Fibroblast of lung (primary cell): ENCODE data around the gene GBF1. TPM values are rescaled to one million over a fixed set of nuclear protein-coding genes. Genes with fewer than 3 reads are reported as not detected.

Source experiments
- DNase-seq, 2 donors: peaks; one replicate each; pipeline versions ENCODE4 v3.0.0 to v3.0.0-alpha.2; 2010; ENCODE audit warnings: low read depth in 2 of 2
- H2AFZ ChIP-seq: 2 replicates; pipeline ENCODE4 v1.5.1; 2012; ENCODE audit warnings: low read length, control low read depth, inconsistent platforms
- H3K27ac ChIP-seq: 2 replicates; pipeline ENCODE4 v1.5.1; 2011; ENCODE audit warnings: low read length, control low read depth; ENCODE audit not compliant: insufficient read depth
- H3K27me3 ChIP-seq: 2 replicates; pipeline ENCODE4 v1.5.1; 2011; ENCODE audit warnings: mild to moderate bottlenecking, low read length; ENCODE audit not compliant: control insufficient read depth, insufficient read depth
- H3K36me3 ChIP-seq: 2 replicates; pipeline ENCODE4 v1.5.1; 2011; ENCODE audit warnings: low read length; ENCODE audit not compliant: control insufficient read depth, insufficient read depth
- H3K4me1 ChIP-seq: 2 replicates; pipeline ENCODE4 v1.5.1; 2011; ENCODE audit warnings: low read length; ENCODE audit not compliant: control insufficient read depth, insufficient read depth; ENCODE audit errors: extremely low read depth
- H3K4me2 ChIP-seq: 2 replicates; pipeline ENCODE4 v1.5.1; 2011; ENCODE audit warnings: low read length, control low read depth; ENCODE audit not compliant: insufficient read depth; ENCODE audit errors: extremely low read depth
- H3K4me3 ChIP-seq, 4 experiments: fragments of 200-600 bp in 1 of 4; sonication (generic) in 1 of 4; replicated peaks in 1 of 4; 2 replicates each; pipeline ENCODE4 v1.5.1; 2011 to 2016; ENCODE audit warnings: low read length in 4 of 4, low read depth in 3 of 4, mild to moderate bottlenecking in 3 of 4, control low read depth in 2 of 4, inconsistent platforms in 1 of 4, mixed read lengths in 1 of 4; ENCODE audit not compliant: insufficient read depth in 1 of 4; ENCODE audit errors: control extremely low read depth in 1 of 4
- H3K79me2 ChIP-seq: 2 replicates; pipeline ENCODE4 v1.5.1; 2012; ENCODE audit warnings: mild to moderate bottlenecking, low read length, inconsistent platforms; ENCODE audit not compliant: control insufficient read depth, insufficient read depth
- H3K9ac ChIP-seq: 2 replicates; pipeline ENCODE4 v1.5.1; 2011; ENCODE audit warnings: mild to moderate bottlenecking, low read length, control low read depth; ENCODE audit not compliant: insufficient read depth
- H3K9me3 ChIP-seq: 2 replicates; pipeline ENCODE4 v1.5.1; 2012; ENCODE audit warnings: low read depth, low read length; ENCODE audit not compliant: control insufficient read depth, insufficient read depth
- H4K20me1 ChIP-seq: 2 replicates; pipeline ENCODE4 v1.5.1; 2011; ENCODE audit warnings: low read length; ENCODE audit not compliant: control insufficient read depth, insufficient read depth; ENCODE audit errors: extremely low read depth
- EZH2 ChIP-seq: IDR thresholded peaks from 2 replicates; pipeline ENCODE4 v1.5.1; 2012; ENCODE audit warnings: low read length, control low read depth, mild to moderate bottlenecking; ENCODE audit errors: missing control alignments
- polyA plus RNA-seq, 2 donors: library from polyadenylated mRNA; depleted of rRNA in 1 of 2; stranded (reverse) in 1 of 2; unstranded in 1 of 2; fragments of >200 nt; gene quantifications; 2 replicates each; pipeline ENCODE4 v1.2.1, GENCODE V29; 2011 to 2012; ENCODE audit warnings: missing spikeins in 1 of 2
- total RNA-seq: library from RNA; depleted of rRNA; stranded (reverse); fragments of >200 nt; gene quantifications from 2 replicates; pipeline ENCODE4 v1.2.1, GENCODE V29; 2014
- TF ChIP-seq, protein P1 (sequence below), 2 donors: IDR thresholded peaks in 1 of 2; conservative IDR thresholded peaks in 1 of 2; 1 replicate in 1 of 2; 2 replicates in 1 of 2; pipeline ENCODE4 v1.5.1; 2011 to 2012; ENCODE audit warnings: low read length in 2 of 2, control low read depth in 1 of 2, inconsistent platforms in 1 of 2, low read depth in 1 of 2, mild to moderate bottlenecking in 1 of 2

GBF1 gene
- total and polyA plus RNA-seq, 2 donors (not counting 1 experiment from before 2014, with no cell fraction given), result 24.1 to 24.6 TPM

- peaks cover 21% of the 10 kb centered on the region for H3K4me1 ChIP-seq
- peaks cover 3% of the 10 kb centered on the region for H3K79me2 ChIP-seq
- H3K27me3 ChIP-seq, result peaks cover 24% of the 10 kb centered on the region
- H3K4me3 ChIP-seq, result peak overlapping the region in 3 of 4 experiments; percentile 72 to 93 (median 90)
- no peak overlapping the region for H2AFZ ChIP-seq
- H3K36me3 ChIP-seq, result peaks cover 9% of the 10 kb centered on the region
- H3K9ac ChIP-seq, result no peak overlapping the region
- peak overlapping the region; percentile 93 for H3K4me2 ChIP-seq
- H4K20me1 ChIP-seq, result no peaks in the 10 kb centered on the region
- no peak for TF ChIP-seq EZH2
- TF ChIP-seq, protein P1, sequence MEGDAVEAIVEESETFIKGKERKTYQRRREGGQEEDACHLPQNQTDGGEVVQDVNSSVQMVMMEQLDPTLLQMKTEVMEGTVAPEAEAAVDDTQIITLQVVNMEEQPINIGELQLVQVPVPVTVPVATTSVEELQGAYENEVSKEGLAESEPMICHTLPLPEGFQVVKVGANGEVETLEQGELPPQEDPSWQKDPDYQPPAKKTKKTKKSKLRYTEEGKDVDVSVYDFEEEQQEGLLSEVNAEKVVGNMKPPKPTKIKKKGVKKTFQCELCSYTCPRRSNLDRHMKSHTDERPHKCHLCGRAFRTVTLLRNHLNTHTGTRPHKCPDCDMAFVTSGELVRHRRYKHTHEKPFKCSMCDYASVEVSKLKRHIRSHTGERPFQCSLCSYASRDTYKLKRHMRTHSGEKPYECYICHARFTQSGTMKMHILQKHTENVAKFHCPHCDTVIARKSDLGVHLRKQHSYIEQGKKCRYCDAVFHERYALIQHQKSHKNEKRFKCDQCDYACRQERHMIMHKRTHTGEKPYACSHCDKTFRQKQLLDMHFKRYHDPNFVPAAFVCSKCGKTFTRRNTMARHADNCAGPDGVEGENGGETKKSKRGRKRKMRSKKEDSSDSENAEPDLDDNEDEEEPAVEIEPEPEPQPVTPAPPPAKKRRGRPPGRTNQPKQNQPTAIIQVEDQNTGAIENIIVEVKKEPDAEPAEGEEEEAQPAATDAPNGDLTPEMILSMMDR (conservative IDR thresholded peaks at IDR 0.05 in 1 of 2, IDR thresholded peaks at IDR 0.05 in 1 of 2; ENCODE audit: low read depth in 1 of 2, low read length in 2 of 2), result no peak
- DNase-seq, result peak in 1 of 2 donors; percentile 17
- no peaks in the 10 kb centered on the region for H3K9me3 ChIP-seq
- H3K27ac ChIP-seq, result no peak overlapping the region
Observed at GRCh38 chr10:102419269-102420180, 174.2 kb downstream of the GBF1 start.

DNA sequence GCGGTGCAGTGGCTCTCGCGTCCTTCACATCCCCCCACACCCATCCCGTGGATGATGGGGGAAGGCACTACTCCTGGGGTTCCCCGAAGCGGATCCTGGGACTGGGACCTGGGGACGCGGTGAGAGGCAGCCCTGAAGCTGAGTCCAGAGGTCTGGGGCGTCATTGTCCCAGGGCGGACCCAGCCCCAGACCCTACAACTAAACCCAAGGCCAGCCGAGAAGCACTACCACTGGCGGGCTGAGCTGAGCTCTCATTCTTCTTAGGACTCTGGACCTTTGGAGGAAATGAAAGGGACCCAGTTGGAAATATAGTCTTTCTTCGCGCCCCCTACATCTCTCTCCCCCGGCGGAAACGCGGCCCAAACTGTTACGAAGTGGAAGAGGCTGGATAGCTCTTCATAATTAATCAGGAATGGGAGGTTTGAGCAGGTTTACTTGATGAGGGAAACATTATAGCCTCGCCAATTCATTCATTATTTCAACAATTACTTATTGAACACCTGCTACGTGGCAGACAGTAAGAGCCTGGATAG, 174.9 kb downstream of the GBF1 start:
- Histone ChIP-seq H2AFZ (peak overlapping the region; percentile 99), H3K79me2 (peaks cover 3% of the 10 kb centered on the region), H3K36me3 (peaks cover 11% of the 10 kb centered on the region), H4K20me1 (no peaks in the 10 kb centered on the region), H3K27ac (peak overlapping the region; percentile 74), H3K4me2 (peak overlapping the region; percentile 93), H3K4me1 (peaks cover 21% of the 10 kb centered on the region), H3K9ac (peak overlapping the region; percentile 62), H3K4me3 (peak overlapping the region; percentile 72 to 94 (median 92)), H3K9me3 (no peaks in the 10 kb centered on the region), H3K27me3 (peaks cover 18% of the 10 kb centered on the region)
- DNase-seq, result no peak
- TF ChIP-seq, protein P1 (conservative IDR thresholded peaks at IDR 0.05 in 1 of 2, IDR thresholded peaks at IDR 0.05 in 1 of 2; ENCODE audit: low read depth in 1 of 2, low read length in 2 of 2), result no peak
- no peak for TF ChIP-seq EZH2

DNA sequence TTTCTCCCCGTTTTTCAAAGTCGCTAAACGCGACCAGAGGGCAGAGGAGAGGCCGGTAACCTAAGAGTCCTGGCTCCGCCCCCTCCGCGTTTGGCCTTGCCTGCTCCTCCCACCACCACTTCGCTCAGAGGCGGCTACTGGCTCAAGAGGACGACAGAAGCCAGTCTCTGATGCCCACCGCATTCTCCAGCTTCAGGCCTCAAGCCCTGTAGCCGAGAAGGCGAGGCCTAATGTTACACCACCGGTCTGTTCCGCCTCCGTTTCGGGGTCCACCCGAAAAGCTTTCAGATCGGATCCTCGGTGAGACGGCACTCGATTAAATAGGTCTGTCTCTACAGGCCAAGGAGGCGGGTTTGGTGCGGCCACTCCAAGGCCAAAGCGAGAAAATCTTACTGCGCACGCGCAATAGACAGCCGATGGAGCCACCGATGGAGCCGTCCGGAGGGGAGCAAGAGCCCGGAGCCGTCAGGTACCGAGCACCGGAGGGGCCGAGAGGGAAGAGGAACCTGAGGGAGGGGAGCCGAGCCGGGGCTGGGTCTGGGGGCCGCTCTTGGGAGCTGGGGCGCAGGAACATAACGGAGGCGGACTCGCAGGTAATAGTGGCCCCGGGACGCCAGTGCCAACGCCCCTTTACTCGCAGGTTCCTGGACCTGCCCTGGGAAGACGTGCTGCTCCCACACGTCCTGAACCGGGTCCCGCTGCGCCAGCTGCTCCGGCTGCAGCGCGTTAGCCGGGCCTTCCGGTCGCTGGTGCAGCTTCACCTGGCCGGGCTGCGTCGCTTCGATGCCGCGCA, 175.6 kb downstream of the GBF1 start, which contains the start of gene FBXL15:
Gene FBXL15, plus strand, starts transcription at position 123 of the 793 bp plus-strand sequence. Its CDS starts 294 bp downstream, at position 417.
- Histone ChIP-seq H3K27ac (peak within 1 kb of the TSS; percentile 74), H3K27me3 (peaks cover 14% of the 10 kb centered on the region), H3K9me3 (no peaks in the 10 kb centered on the region), H3K36me3 (peaks cover 11% of the 10 kb centered on the region), H3K9ac (peak within 1 kb of the TSS; percentile 62), H4K20me1 (no peaks in the 10 kb centered on the region), H3K4me2 (peak within 1 kb of the TSS; percentile 94), H3K79me2 (peaks cover 3% of the 10 kb centered on the region), H2AFZ (peak within 1 kb of the TSS; percentile 99), H3K4me1 (peaks cover 21% of the 10 kb centered on the region), H3K4me3 (peak within 1 kb of the TSS; percentile 72 to 94 (median 92))
- TF ChIP-seq, protein P1 (conservative IDR thresholded peaks at IDR 0.05 in 1 of 2, IDR thresholded peaks at IDR 0.05 in 1 of 2; ENCODE audit: low read depth in 1 of 2, low read length in 2 of 2), result no peak
- TF ChIP-seq EZH2, result no peak
- DNase-seq, result peak; percentile 93 to 97
